Dendritic cell treated with granulocyte-macrophage colony-stimulating factor and Interleukin-4, amounts not matched to agents 40 ng/mL and 50 ng/mL, for 4 days (primary cell): ENCODE data around the gene OSBPL9.

Source experiments
- H3K27ac Mint-ChIP-seq: one replicate; pipeline ENCODE4 v1.8.0; 2022; ENCODE audit warnings: mild to moderate bottlenecking, mixed read lengths
- H3K27me3 Mint-ChIP-seq: one replicate; pipeline ENCODE4 v1.8.0; 2022; ENCODE audit warnings: mild to moderate bottlenecking, mixed read lengths
- H3K36me3 Mint-ChIP-seq: one replicate; pipeline ENCODE4 v1.8.0; 2022; ENCODE audit warnings: low read depth, mixed read lengths
- H3K4me1 Mint-ChIP-seq: one replicate; pipeline ENCODE4 v1.8.0; 2022; ENCODE audit warnings: low read depth, mixed read lengths
- H3K4me3 Mint-ChIP-seq: one replicate; pipeline ENCODE4 v1.8.0; 2022; ENCODE audit warnings: mild to moderate bottlenecking, moderate library complexity, mixed read lengths
- H3K9me3 Mint-ChIP-seq: one replicate; pipeline ENCODE4 v1.8.0; 2022; ENCODE audit warnings: mixed read lengths
- intact Hi-C: fragments of 100-400 bp; cut with micrococcal nuclease; formaldehyde crosslinking; loops from one replicate; pipeline ENCODE4 v1.15.0; 2022

Gene OSBPL9

DNA sequence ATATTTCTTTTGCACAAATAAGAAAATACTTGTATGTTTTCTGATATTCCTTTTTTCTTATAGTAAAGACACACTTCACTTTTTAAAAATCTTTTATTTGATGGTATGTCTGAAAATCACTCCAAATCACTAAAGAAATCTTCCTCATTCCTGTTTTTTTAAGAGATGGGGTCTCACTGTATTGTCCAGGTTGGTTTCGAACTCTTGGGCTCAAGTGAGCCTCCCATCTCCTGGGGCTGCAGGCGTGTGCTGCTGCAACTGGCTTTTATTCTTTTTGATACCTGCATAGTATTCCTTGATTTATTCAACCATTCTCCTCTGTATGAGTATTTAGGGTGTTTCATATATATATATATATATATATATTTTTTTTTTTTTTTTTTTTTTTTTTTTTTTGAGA, 88.1 kb downstream of the OSBPL9 start:
- H3K36me3 Mint-ChIP-seq, result no peaks in the 10 kb centered on the region
- no peaks in the 10 kb centered on the region for H3K9me3 Mint-ChIP-seq

DNA sequence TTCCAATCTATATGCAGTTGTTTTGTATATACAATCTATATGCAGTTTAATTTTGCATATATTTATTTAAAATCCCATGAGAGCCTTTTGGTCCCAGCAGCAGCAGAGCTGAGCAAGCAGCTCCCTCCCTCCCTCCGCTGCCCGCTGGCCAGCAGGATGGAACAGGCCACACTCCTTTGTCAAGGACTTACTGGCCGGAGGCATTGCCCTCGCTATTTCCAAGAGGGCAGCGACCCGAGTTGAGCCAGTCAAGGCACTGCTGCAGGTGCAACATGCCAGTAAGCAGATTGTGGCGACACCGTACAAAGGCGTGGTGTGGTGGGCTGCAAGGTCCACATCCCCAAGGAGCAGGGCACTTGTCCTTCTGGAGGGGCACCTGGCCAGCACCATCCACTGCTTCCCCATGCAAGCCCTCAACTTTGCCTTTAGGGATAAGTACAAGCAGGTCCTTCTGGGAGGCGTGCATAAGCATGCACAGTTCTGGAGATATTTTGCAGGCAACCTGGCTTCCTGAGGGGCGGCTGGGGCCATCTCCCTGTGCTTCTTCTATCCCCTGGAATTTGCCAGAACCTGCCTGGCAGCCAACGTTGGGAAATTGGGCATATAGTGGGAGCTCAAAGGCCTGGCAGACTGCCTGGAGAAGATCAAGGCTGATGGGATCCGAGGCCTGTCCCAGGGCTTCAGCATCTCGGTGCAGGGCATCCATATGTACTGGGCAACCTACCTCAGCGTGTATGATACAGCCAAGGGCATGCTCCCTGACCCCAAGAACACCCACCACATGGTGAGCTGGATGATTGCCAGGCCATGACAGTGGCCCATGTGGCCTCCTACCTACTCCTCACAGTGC, 92.2 kb downstream of the OSBPL9 start:
- H3K27me3 Mint-ChIP-seq, result no peaks in the 10 kb centered on the region
- no peaks in the 10 kb centered on the region for H3K9me3 Mint-ChIP-seq
- no peaks in the 10 kb centered on the region for H3K4me1 Mint-ChIP-seq
- intact Hi-C loops, result no loop called here
- no peaks in the 10 kb centered on the region for H3K36me3 Mint-ChIP-seq
- H3K4me3 Mint-ChIP-seq, result no peak overlapping the region
- no peak overlapping the region for H3K27ac Mint-ChIP-seq

More for the DNA sequence above, 88.1 kb downstream of the OSBPL9 start:
- no peaks in the 10 kb centered on the region for H3K27me3 Mint-ChIP-seq
- intact Hi-C loops, result no loop called here
- H3K4me1 Mint-ChIP-seq, result peaks cover 3% of the 10 kb centered on the region
- H3K4me3 Mint-ChIP-seq, result no peak overlapping the region
- H3K27ac Mint-ChIP-seq, result no peak overlapping the region

DNA sequence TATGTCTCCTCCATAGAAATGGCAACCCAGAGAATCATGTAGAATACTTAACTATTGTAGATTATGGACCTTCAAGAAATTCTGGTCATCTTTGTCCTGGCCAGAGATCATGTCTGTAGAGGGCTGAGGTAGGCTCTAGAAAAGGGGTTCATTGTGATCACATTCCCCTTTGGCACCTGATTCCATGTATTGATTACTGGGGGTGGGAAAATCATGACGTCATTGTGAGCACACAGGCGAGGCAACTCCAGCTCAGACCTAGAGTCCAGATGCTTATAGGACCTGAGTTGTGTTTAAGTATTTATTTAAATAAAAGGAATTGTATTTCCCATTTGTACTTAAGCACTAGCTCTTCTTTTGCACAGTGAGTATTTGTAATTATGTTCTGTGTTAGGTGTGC, 93.1 kb downstream of the OSBPL9 start:
- no peaks in the 10 kb centered on the region for H3K4me1 Mint-ChIP-seq
- no peaks in the 10 kb centered on the region for H3K27me3 Mint-ChIP-seq
- no peak overlapping the region for H3K27ac Mint-ChIP-seq
- no peak overlapping the region for H3K4me3 Mint-ChIP-seq
- intact Hi-C loops, result no loop called here
- no peaks in the 10 kb centered on the region for H3K36me3 Mint-ChIP-seq
- H3K9me3 Mint-ChIP-seq, result no peaks in the 10 kb centered on the region

DNA sequence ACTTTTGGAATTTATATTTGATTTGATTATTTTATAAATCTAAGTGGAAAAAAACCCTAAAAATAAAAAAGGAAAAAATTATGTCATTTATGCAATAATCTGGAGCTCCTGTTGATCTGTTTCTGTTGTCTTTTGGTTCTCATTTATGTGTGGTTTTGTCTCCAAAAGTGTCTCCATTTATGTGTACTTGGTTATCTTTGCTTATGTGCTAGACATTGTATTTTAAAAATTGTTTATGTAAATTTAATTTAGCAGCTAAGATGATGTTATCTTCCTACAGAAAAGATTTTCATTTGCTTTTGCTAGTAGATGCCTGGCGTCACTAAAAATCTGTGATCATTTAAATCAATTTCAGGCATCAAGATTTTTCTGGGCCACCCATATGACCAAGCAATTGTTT, 95.7 kb downstream of the OSBPL9 start:
- Mint-ChIP-seq H3K9me3 (no peaks in the 10 kb centered on the region), H3K27ac (no peak overlapping the region), H3K4me3 (no peak overlapping the region), H3K36me3 (peaks cover 9% of the 10 kb centered on the region), H3K4me1 (peaks cover 10% of the 10 kb centered on the region), H3K27me3 (no peaks in the 10 kb centered on the region)
- intact Hi-C loops, result no loop called here

DNA sequence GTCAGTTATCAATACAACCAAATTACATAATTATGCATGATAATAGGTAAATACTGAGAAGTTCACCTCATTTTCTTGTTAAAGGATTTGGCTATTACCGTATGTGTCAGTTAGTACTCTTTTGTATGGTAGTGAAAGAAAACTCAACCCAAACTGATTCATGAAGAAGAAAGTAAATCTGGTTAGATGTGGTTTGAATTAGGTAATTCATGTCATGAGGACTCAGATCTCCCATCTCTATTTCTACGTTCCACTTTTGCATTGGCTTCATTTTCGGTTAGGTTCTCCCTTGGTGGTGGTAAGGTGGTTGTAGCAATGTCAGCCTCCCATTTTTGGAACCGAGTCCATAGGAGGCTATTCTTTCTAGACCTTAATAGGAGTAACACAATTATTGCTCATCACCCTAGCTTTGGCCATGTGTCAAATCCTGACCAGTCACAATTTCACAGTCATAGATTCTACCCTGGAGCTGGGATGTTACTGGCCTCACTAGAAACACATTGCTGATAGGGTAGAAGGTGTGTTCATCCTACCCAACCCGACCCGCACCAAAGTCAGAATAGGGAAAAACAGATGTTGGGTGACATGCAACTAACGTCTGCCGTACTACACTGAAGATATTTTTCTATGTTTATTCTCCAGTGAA, 97.6 kb downstream of the OSBPL9 start:
- peaks cover 14% of the 10 kb centered on the region for H3K36me3 Mint-ChIP-seq
- no peak overlapping the region for H3K4me3 Mint-ChIP-seq
- intact Hi-C loops, result no loop called here
- peaks cover 15% of the 10 kb centered on the region for H3K4me1 Mint-ChIP-seq
- no peak overlapping the region for H3K27ac Mint-ChIP-seq
- no peaks in the 10 kb centered on the region for H3K9me3 Mint-ChIP-seq
- no peaks in the 10 kb centered on the region for H3K27me3 Mint-ChIP-seq

DNA sequence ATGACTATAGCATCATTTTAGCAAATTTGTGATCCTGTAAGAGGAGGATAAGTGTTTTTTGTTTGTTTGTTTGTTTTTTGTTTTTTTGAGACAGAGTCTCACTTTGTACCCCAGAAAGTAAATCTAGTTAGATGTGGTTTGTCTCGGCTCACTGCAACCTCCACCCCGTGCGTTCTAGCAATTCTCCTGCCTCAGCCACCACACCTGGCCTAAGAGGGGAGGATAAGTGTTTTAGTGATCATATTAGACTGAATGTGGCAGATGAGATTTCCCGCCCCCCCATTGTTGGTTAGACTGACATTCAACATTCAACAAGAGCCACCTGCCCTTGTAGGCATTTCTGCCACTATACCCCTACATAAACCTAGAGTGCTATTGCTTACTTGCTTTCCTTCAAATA, 98.5 kb downstream of the OSBPL9 start:
- Mint-ChIP-seq H3K4me1 (peaks cover 15% of the 10 kb centered on the region), H3K27ac (no peak overlapping the region), H3K27me3 (no peaks in the 10 kb centered on the region), H3K36me3 (peaks cover 17% of the 10 kb centered on the region), H3K4me3 (no peak overlapping the region), H3K9me3 (no peaks in the 10 kb centered on the region)
- intact Hi-C loops, result no loop called here

DNA sequence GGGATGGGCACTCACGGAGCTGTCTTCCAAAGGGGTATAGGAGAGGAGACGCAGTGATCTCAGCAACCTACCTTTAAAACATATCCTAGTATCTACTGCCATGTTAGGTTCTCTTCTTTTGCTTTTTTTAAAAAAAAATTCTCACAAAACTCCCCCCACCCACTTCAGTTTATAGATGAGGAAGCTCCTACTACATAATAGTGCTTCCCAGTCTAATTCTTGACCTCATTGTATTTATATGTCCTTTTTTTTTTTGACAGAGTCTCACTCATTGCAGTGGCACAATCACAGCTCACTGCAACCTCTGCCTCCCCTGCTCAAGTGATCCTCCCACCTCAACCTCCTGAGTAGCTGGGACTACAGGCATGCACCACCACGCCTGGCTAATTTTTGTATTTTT, 99.9 kb downstream of the OSBPL9 start:
- Mint-ChIP-seq H3K4me1 (peaks cover 15% of the 10 kb centered on the region), H3K36me3 (peaks cover 20% of the 10 kb centered on the region), H3K27ac (no peak overlapping the region), H3K9me3 (no peaks in the 10 kb centered on the region), H3K27me3 (no peaks in the 10 kb centered on the region), H3K4me3 (no peak overlapping the region)
- intact Hi-C loops, result no loop called here

DNA sequence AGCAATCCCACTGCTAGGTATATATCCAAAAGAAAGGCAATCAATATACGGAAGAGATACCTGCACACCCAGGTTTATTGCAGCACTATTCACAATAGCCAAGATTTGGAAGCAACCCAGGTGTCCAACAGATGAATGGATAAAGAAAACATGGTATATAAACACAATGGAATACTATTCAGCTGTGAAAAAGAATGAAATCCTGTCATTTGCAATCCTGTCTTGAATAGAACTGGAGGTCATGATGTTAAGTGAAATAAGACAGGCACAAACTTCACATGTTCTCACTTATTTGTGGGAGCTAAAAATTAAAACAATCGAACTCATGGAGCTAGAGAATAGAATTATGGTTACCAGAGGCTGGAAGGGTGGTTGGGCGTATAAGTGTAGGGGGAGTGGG, 101.0 kb downstream of the OSBPL9 start:
- Mint-ChIP-seq H3K4me1 (peaks cover 15% of the 10 kb centered on the region), H3K9me3 (no peaks in the 10 kb centered on the region), H3K27me3 (no peaks in the 10 kb centered on the region), H3K4me3 (no peak overlapping the region), H3K36me3 (peaks cover 20% of the 10 kb centered on the region), H3K27ac (no peak overlapping the region)
- intact Hi-C loops, result no loop called here

DNA sequence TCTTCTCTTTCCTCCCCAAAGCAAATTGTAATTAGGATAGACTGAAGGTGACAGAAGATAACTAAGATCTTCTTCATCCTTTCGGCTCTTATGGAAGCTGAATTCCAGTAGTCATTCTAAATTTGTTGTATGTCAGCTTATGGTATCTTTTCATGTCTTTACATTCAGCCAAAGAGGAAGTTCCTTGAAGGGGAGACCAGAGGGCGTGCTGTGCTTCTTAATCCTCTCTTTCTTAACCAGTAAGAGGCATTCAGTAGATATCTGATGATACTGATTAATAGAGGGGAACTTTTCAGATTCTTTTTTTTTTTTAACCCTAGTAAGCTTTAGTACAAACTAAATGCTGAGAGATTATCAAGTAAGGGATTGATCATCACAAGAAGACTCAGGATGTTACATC, 102.3 kb downstream of the OSBPL9 start:
- Mint-ChIP-seq H3K27me3 (no peaks in the 10 kb centered on the region), H3K36me3 (peaks cover 20% of the 10 kb centered on the region), H3K27ac (no peak overlapping the region), H3K9me3 (no peaks in the 10 kb centered on the region), H3K4me3 (no peak overlapping the region), H3K4me1 (peaks cover 20% of the 10 kb centered on the region)
- intact Hi-C loops, result no loop called here

DNA sequence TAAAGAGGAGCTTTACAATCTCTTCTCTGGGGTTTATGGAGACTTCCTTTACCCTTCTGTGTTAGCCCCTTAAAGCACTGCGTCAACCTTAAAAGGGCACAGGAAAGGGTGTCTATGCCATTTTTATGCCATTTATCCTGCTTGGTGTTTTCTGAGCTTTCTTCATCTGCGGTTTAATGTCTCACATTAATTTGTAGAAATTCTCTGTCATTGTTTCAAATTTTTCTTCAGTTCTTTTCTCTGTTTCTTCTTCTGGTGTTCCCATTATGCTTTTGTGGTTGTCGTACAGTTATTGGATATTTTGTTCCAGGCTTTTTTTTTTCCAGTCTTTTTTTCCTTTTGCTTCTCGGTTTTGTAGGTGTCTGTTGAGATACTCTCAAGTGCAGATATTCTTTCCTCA, 107.9 kb downstream of the OSBPL9 start:
- Mint-ChIP-seq H3K4me3 (no peak overlapping the region), H3K27me3 (no peaks in the 10 kb centered on the region), H3K27ac (no peak overlapping the region), H3K4me1 (peaks cover 24% of the 10 kb centered on the region), H3K36me3 (peaks cover 6% of the 10 kb centered on the region), H3K9me3 (no peaks in the 10 kb centered on the region)
- intact Hi-C loops, result no loop called here

DNA sequence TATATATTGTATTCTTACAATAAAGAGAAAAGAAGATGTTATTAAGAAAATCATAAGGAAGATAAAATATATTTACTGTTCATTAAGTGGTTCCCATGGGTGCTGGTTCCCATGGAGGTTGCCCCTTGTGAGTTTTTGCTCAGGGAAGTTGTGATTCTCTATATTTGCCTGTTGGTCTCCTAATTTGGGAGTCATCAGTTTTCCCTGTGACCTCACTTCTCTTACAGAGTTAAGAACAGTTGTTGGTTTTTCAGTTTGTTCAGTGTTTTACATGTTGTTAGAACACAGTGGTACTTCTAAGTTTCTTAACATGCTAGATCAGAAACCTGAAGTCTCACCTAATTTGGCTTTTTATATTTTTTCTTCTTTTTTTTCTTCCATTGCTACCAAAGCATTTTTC, 109.2 kb downstream of the OSBPL9 start:
- Mint-ChIP-seq H3K4me1 (peaks cover 30% of the 10 kb centered on the region), H3K4me3 (no peak overlapping the region), H3K27ac (no peak overlapping the region), H3K27me3 (no peaks in the 10 kb centered on the region), H3K36me3 (no peaks in the 10 kb centered on the region), H3K9me3 (no peaks in the 10 kb centered on the region)
- intact Hi-C loops, result no loop called here

DNA sequence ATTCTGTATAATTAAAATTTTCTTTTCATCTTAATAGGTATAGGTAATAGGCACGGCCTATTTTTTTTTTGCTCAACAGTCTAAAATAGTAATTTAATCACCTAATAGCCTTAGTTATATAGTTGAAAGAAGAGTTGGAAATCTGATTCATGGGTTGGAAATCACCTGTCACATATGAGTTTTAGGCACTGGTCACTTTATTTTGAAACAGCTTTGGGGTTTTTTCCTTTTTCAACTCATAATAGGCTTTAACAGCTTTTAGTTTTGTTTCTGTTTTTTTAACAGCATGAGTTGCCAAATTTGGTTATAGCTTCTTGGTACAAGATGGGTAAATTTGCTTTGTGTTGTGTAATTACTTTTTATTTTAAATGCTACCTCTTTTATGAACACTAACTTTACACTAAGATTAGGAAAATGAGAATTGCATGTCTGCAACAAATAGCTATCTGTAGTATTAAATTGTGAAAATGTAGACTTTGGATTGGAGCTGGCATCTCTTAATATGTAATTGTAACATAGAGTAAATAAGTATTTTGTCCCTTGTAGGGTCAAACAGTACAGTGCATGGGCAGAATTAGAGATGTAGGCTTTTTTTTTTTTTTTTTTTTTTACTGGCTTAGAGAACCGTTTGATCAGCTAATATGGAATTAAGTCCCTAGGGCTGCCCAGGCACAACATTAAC, 109.8 kb downstream of the OSBPL9 start:
- intact Hi-C loops, result no loop called here
- Mint-ChIP-seq H3K27me3 (no peaks in the 10 kb centered on the region), H3K4me3 (no peak overlapping the region), H3K27ac (no peak overlapping the region), H3K36me3 (no peaks in the 10 kb centered on the region), H3K4me1 (peaks cover 30% of the 10 kb centered on the region), H3K9me3 (no peaks in the 10 kb centered on the region)

DNA sequence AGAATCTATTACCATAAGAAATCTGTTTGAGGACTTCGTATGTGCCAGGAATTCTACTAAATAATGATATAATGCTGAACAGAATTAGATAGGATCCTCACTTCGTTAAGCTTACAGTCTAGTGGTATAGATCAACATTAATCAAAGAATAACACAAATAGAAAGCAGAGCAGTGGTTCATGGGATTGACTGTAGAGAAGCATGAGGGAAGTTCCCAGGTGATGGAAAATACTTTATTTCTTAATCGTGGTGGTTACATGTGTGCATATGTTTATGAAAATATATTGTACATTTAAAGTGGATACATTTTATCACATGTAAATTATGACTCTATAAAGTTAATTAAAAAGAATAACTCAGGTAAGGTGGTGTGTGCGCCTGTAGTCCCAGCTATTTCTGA, 110.5 kb downstream of the OSBPL9 start:
- Mint-ChIP-seq H3K27me3 (no peaks in the 10 kb centered on the region), H3K27ac (no peak overlapping the region), H3K4me3 (no peak overlapping the region), H3K36me3 (no peaks in the 10 kb centered on the region), H3K9me3 (no peaks in the 10 kb centered on the region), H3K4me1 (peaks cover 32% of the 10 kb centered on the region)
- intact Hi-C loops, result no loop called here

DNA sequence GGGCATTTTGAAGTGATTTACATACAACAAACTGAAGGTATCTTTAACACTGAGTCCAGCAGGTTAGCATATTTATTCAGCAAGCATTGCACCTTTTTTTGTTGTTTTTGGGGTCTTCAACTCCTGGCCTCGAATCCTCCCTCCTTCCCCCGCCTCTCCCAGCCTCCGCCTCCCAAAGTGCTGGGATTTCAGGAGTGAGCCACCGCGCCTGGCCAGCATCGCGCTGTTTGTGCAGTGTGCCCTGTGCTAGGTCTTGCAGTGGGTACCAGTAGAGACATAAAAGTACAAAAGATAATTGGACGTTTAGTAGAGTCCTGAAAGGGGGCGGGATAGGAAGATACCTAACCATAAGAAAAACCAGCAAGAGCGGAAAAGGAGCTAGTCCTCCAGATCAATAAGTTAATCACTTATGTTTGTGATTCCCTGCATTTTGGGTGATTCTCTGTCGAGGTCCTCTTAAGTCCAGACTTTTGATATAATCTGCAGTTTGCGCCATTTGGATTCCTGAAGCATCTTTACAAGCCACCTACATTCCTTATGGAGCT, 111.8 kb downstream of the OSBPL9 start:
- Mint-ChIP-seq H3K9me3 (no peaks in the 10 kb centered on the region), H3K36me3 (no peaks in the 10 kb centered on the region), H3K27me3 (no peaks in the 10 kb centered on the region), H3K4me3 (peak overlapping the region; percentile 76), H3K27ac (peak overlapping the region; percentile 82), H3K4me1 (peaks cover 34% of the 10 kb centered on the region)
- intact Hi-C loops, result no loop called here
